Astrocyte (in vitro differentiated cells and primary cell): ENCODE measurements around the gene GRK5. TPM values are rescaled to one million over a fixed set of nuclear protein-coding genes. Genes with fewer than 3 reads are reported as not detected.
A peak's percentile ranks its signal among the peaks of the same experiment; 100 is the strongest.

ENCODE experiments used
- DNase-seq: peaks from one replicate; pipeline ENCODE4 v3.0.0-alpha.2; 2010; ENCODE audit warnings: low read depth
- FAIRE-seq: peaks from 2 replicates; lab custom pipeline; 2011; peaks lifted over from hg19 to GRCh38; lab: Jason Lieb, UNC
- H2AFZ ChIP-seq: 2 replicates; pipeline ENCODE4 v1.6.0; 2012; ENCODE audit warnings: low read depth, low read length, inconsistent platforms
- H3K27ac ChIP-seq: 2 replicates; pipeline ENCODE4 v1.5.1; 2011; ENCODE audit warnings: low read depth, low read length, inconsistent platforms
- H3K27me3 ChIP-seq: 2 replicates; pipeline ENCODE4 v1.6.0; 2011; ENCODE audit warnings: low read length, inconsistent platforms; ENCODE audit not compliant: insufficient read depth
- H3K36me3 ChIP-seq: 2 replicates; pipeline ENCODE4 v1.5.1; 2011; ENCODE audit warnings: low read length, inconsistent platforms; ENCODE audit not compliant: insufficient read depth
- H3K4me1 ChIP-seq: 2 replicates; pipeline ENCODE4 v1.5.1; 2011; ENCODE audit warnings: low read length, inconsistent platforms; ENCODE audit not compliant: insufficient read depth
- H3K4me2 ChIP-seq: 2 replicates; pipeline ENCODE4 v1.6.0; 2012; ENCODE audit warnings: low read length, inconsistent platforms
- H3K4me3 ChIP-seq: 2 replicates; pipeline ENCODE4 v1.5.1; 2011; ENCODE audit warnings: low read depth, mild to moderate bottlenecking, low read length, inconsistent platforms; ENCODE audit not compliant: insufficient read depth
- H3K79me2 ChIP-seq: 2 replicates; pipeline ENCODE4 v1.6.0; 2012; ENCODE audit warnings: mild to moderate bottlenecking, low read length, inconsistent platforms; ENCODE audit not compliant: insufficient read depth
- H3K9ac ChIP-seq: 2 replicates; pipeline ENCODE4 v1.6.0; 2012; ENCODE audit warnings: mild to moderate bottlenecking, low read length, inconsistent platforms
- H3K9me3 ChIP-seq: 2 replicates; pipeline ENCODE4 v1.5.1; 2012; ENCODE audit warnings: low read depth, mild to moderate bottlenecking, low read length, inconsistent platforms; ENCODE audit not compliant: insufficient read depth
- H4K20me1 ChIP-seq: 2 replicates; pipeline ENCODE4 v1.6.0; 2012; ENCODE audit warnings: low read length, inconsistent platforms; ENCODE audit not compliant: insufficient read depth
- H3K27ac Mint-ChIP-seq: one replicate; pipeline ENCODE4 v1.8.0; 2021; ENCODE audit warnings: mild to moderate bottlenecking, mixed read lengths; ENCODE audit not compliant: unreplicated experiment
- H3K27me3 Mint-ChIP-seq: one replicate; pipeline ENCODE4 v1.8.0; 2021; ENCODE audit warnings: low read depth, mixed read lengths; ENCODE audit not compliant: unreplicated experiment
- H3K36me3 Mint-ChIP-seq: one replicate; pipeline ENCODE4 v1.8.0; 2021; ENCODE audit warnings: low read depth, mixed read lengths; ENCODE audit not compliant: unreplicated experiment
- H3K4me1 Mint-ChIP-seq: one replicate; pipeline ENCODE4 v1.8.0; 2021; ENCODE audit warnings: low read depth, mixed read lengths; ENCODE audit not compliant: unreplicated experiment
- H3K4me3 Mint-ChIP-seq: one replicate; pipeline ENCODE4 v1.8.0; 2021; ENCODE audit warnings: mild to moderate bottlenecking, moderate library complexity, mixed read lengths; ENCODE audit not compliant: unreplicated experiment
- H3K9me3 Mint-ChIP-seq: one replicate; pipeline ENCODE4 v1.8.0; 2021; ENCODE audit warnings: mild to moderate bottlenecking, mixed read lengths; ENCODE audit not compliant: unreplicated experiment
- CTCF ChIP-seq: IDR thresholded peaks from 2 replicates; pipeline ENCODE4 v1.5.1; 2011; ENCODE audit warnings: low read depth, mild to moderate bottlenecking, inconsistent platforms, low read length, moderate library complexity; ENCODE audit not compliant: insufficient read depth
- EZH2 ChIP-seq: IDR thresholded peaks from 2 replicates; pipeline ENCODE4 v1.6.1; 2012; ENCODE audit warnings: mild to moderate bottlenecking, low read length, inconsistent platforms; ENCODE audit not compliant: insufficient read depth
- total RNA-seq: library from RNA; stranded (reverse); gene quantifications from 2 replicates; pipeline ENCODE4 v1.2.1, GENCODE V29; 2021

Gene GRK5
- total RNA-seq, 1 donor from 2014 or later = 8.5 TPM

DNA sequence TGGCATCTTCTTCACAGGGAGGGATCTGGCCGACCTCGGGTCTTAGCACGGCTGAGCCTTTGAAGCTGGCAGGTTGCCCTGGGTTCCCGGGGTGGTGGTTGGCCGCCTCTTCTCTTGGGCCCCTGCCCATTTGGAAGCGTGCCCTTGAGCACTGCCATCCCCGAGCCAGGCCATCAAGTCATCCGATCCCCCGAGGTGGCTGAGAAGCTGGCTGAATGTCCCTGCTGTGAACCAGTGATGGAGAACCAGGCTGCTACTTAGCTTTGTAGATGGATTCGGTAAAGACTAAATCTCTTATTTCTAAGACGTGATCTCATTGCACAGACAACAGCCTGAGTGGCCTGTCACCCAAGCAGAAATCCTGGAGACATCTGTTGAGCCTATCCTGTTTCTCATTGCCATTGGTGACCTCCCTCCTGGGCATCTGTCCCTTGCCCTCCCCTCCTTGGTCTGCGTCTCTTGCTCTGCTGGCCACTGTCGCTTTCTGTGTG, 74.3 kb downstream of the GRK5 start:
- Histone ChIP-seq H3K4me2 (peak overlapping the region; percentile 37), H3K9ac (no peak overlapping the region), H3K4me3 (no peak overlapping the region), H2AFZ (no peak overlapping the region), H3K9me3 (no peaks in the 10 kb centered on the region), H3K79me2 (peaks cover 30% of the 10 kb centered on the region), H3K4me1 (peaks cover 5% of the 10 kb centered on the region), H3K36me3 (no peaks in the 10 kb centered on the region), H3K27ac (no peak overlapping the region), H3K27me3 (no peaks in the 10 kb centered on the region), H4K20me1 (peaks cover 70% of the 10 kb centered on the region)
- Mint-ChIP-seq H3K9me3 (no peaks in the 10 kb centered on the region), H3K27ac (no peak overlapping the region), H3K4me3 (no peak overlapping the region), H3K27me3 (peaks cover 14% of the 10 kb centered on the region), H3K36me3 (peaks cover 14% of the 10 kb centered on the region), H3K4me1 (peaks cover 5% of the 10 kb centered on the region)
- TF ChIP-seq CTCF (no peak), EZH2 (no peak)
- peak; percentile 55 for FAIRE-seq
- DNase-seq = peak; percentile 16

GRCh38 chr10:119282446-119282845, 75.1 kb downstream of the GRK5 start:
- DNase-seq = no peak
- H3K9ac ChIP-seq = no peak overlapping the region
- H3K4me1 ChIP-seq = peaks cover 5% of the 10 kb centered on the region
- no peak overlapping the region for H3K4me2 ChIP-seq
- Mint-ChIP-seq H3K4me3 (no peak overlapping the region), H3K4me1 (peaks cover 5% of the 10 kb centered on the region), H3K36me3 (peaks cover 12% of the 10 kb centered on the region), H3K9me3 (peaks cover 1% of the 10 kb centered on the region), H3K27ac (no peak overlapping the region), H3K27me3 (peaks cover 14% of the 10 kb centered on the region)
- no peak overlapping the region for H2AFZ ChIP-seq
- no peaks in the 10 kb centered on the region for H3K27me3 ChIP-seq
- FAIRE-seq = no peak
- peaks cover 71% of the 10 kb centered on the region for H4K20me1 ChIP-seq
- H3K9me3 ChIP-seq = no peaks in the 10 kb centered on the region
- no peak overlapping the region for H3K27ac ChIP-seq
- H3K36me3 ChIP-seq = no peaks in the 10 kb centered on the region
- H3K4me3 ChIP-seq = no peak overlapping the region
- peaks cover 24% of the 10 kb centered on the region for H3K79me2 ChIP-seq
- TF ChIP-seq EZH2 (no peak), CTCF (no peak)

GRCh38 chr10:119283387-119283786, 76.0 kb downstream of the GRK5 start:
- no peaks in the 10 kb centered on the region for H3K9me3 ChIP-seq
- no peak overlapping the region for H3K4me2 ChIP-seq
- no peak overlapping the region for H3K4me3 Mint-ChIP-seq
- H3K9me3 Mint-ChIP-seq = peaks cover 1% of the 10 kb centered on the region
- no peaks in the 10 kb centered on the region for H3K36me3 ChIP-seq
- no peak overlapping the region for H3K4me3 ChIP-seq
- DNase-seq (no peak), FAIRE-seq (no peak)
- no peak overlapping the region for H3K27ac Mint-ChIP-seq
- H3K36me3 Mint-ChIP-seq = peaks cover 9% of the 10 kb centered on the region
- peaks cover 19% of the 10 kb centered on the region for H3K79me2 ChIP-seq
- TF ChIP-seq CTCF (no peak), EZH2 (no peak)
- H3K27ac ChIP-seq = no peak overlapping the region
- H3K27me3 Mint-ChIP-seq = peaks cover 14% of the 10 kb centered on the region
- H3K4me1 ChIP-seq = peaks cover 5% of the 10 kb centered on the region
- no peak overlapping the region for H2AFZ ChIP-seq
- H4K20me1 ChIP-seq = peaks cover 78% of the 10 kb centered on the region
- no peaks in the 10 kb centered on the region for H3K27me3 ChIP-seq
- H3K9ac ChIP-seq = no peak overlapping the region
- H3K4me1 Mint-ChIP-seq = peaks cover 5% of the 10 kb centered on the region
